HL-60 (cell line): ENCODE data around the gene FOXP4.

Experiments used
- CTCF ChIP-seq: IDR thresholded peaks from one replicate; pipeline ENCODE4 v1.5.1; 2011; ENCODE audit warnings: low read length, control low read depth, inconsistent platforms; ENCODE audit not compliant: insufficient read depth
- POLR2AphosphoS5 ChIP-seq: IDR thresholded peaks from 2 replicates; pipeline ENCODE4 v1.6.1; 2012; ENCODE audit warnings: low read depth
- REST ChIP-seq: IDR thresholded peaks from 2 replicates; pipeline ENCODE4 v1.6.1; 2012; ENCODE audit warnings: low read depth; ENCODE audit not compliant: insufficient replicate concordance

- TF ChIP-seq CTCF (no peak), POLR2AphosphoS5 (no peak), REST (no peak)
Observed at GRCh38 chr6:41524634-41525011, 21.6 kb upstream of the FOXP4 start.
